NCI-H345 treated with DMSO at 0.1 percent for 48 hours (cell line): ENCODE results near the gene KCNQ1OT1.

Experiments
- DNase-seq: peaks from one replicate; lab custom pipeline; 2025; ENCODE audit not compliant: unreplicated experiment; lab: John Stamatoyannopoulos, UW

KCNQ1OT1 gene

DNA sequence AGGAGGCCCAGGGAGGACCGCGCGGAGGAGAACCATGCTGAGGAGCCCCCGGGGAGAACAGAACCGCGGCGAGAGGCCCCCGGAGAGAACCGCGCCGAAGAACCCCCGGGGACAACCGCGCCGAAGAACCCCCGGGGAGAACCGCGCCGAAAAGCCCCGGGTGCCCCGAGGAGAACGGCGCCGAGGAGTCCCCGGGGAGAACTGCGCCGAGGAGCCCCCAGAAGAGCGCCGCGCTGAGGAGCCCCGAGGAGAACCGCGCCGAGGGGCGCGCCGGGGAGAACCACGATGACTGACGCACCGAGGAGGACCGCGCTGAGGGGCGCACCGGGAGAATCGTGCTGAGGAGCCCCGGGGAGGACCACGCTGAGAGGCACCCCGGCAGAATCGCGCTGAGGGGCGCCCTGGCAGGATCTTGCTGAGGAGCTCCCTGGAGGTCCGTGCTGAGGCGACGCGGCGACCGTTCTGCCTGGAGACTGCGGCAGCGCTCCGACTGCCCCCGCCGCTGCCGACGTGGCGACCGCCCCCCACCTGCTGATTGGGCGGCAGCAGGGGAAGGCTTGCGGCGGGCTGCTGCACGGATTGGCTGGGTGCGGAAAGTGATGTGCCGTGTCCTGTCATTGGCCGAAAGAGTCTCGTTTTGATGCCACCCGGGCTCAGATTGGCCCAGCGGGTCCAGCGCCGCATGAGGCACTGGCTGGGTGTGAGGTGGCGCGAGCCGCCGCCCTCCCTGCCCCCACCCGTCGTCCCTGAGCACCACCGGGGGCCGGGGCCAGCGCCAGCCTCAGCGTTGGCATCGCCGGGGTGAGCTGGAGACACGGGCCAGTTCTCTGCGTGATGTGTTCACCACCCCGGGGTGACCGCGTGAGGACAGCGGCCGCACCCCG is at the start of gene KCNQ1OT1:
KCNQ1OT1 (minus strand) TSS at position 464 of the 884 bp plus-strand sequence.
- DNase-seq, result peak; percentile 37

DNA sequence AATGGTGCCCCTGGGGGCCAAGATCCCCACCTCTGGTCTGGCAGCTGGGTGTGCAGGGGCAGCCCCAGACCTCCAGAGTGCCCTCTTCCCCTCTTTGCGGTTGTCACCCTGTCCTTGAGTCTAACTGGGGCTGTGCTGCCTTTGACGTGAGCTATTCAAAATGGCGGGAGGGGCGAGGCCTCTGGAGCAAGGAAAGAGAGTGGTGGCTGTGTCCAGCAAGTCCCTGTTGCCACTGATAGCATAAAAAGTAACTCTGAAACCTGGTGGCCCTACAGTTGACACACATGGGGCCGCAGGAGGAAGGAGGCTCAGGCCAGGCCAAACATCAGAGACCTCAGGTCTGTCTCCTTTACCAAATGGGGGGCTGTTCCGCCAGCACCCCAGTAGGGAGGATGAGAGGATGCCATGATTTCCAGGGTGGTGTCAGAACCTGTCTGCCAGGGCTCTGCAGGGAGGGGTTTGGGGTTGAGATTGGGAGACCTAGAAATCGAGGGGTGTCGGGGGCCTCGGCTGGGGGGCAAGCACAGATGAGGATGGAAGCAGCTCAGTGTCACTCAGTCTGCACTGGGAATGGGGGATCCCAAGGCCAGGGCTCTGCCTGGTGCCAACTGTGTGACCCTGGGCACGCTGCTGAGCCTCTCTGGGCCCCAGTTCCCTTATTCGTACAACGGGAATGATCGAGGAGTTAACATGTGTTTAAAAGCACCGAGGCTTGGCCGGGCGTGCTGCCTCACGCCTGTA is 49.2 kb upstream of the KCNQ1OT1 start:
- no peak for DNase-seq

DNA sequence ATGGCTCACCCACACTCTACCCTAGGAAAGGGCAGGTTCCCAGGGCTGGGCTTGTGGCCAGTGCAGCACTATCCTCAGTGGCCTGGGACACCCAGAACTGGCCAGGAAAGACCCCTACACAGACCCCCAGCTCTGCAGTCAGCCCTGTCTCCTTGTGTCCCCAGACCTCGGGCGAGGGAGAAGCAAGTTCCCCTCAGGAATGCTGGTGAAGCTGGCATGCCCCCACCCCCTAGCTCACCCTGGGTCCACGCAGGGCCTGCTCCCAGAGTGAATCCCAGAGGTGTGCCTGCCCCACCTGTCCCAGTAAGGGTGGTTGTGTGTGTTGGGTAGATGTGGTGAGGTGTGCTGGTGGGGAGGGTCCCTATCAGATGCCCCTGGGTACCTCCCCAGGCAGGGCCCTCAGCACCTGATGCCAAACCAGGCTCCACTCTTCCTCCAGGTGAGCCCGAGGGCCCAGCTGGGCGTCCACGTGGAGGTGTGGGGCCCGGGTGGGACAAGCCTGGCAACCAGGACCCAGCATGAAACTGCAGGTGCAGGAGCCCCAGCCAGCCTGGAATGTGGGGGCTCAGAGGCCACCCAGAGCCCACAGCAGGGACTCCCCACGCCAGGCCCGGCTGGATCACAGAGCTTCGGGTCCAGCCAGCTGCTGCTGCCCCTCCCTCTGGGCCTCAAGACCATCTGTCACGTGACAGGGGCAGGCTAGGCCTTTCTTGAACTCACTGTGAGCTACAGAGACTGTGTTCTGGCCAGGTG is 48.4 kb upstream of the KCNQ1OT1 start:
- DNase-seq, result no peak

DNA sequence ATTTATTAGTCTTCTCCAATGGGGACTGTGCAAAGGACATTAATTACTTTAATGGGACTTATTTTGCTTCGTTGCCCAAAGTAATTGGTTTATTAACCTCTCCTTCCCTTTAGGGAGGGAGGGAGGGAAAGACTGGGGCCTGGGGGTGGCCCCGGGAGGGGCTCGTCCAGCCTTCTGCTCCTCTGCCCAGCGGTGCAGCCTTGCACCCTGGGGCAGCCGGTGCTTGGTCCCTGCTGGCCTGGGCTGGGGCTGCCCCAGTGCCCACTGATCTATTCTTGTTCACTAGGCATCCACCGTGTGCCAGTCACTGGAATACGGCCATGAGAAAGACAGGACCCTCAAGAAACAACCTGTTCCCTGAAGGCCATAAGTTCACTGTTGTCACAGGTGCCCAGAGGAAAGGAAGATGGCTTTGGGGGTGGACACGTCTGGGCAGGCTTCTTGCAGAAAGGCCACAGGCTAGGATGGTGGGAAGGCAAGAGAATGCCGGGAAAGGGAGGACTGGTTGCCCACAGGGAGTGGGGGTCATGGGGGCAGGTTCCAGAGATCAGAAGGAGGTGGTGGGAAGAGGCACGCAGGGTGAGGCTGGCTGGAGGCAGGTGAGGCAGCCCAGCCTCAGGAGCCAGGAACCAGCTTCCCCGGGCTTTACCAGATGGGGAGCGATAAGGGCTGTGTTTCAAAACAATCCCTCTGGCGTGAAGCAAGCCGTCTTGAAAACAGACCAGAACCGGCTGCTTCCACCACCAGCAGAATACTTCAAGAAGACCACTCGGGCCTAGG is 47.6 kb upstream of the KCNQ1OT1 start:
- no peak for DNase-seq

DNA sequence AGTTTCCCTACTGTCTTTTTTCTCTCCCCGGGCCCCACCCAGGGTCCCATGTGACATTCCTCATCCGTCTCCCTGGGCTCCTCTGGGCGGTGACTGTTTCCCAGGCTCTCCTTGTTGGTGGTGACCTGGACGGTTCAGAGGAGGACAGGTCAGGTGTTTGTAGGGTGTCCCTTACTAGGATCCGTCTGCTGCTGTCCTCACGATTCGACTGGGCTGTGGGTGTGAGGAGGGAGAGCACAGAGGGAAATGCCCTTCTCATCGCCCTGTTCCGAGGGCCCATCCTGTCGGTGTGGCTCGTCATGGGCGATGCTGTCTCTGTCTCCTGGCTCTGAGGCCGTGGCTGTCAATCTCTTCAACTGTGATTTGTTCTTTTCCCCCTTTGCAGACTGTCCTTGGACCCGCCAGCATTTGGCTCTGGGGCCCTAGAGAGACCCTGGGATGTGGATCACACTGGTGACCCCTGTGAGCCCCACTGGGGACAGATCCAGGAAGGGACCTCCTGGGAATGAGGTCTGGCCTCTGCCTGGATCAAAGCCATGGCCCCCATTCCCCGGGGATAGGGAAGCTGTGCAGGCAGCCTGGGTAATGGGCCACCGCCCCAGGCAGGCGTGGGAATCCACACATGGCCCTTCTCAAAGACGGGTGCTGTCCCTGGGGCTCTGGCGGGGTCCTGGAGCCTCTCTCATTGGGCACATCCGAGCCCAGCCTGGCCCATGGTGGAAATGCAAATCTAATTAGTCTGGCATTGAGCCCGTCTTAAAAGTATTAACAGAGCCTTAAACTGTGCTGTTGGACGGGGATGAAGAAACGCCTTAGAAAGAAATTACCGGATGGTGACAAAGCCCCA is 46.8 kb upstream of the KCNQ1OT1 start:
- DNase-seq, result no peak

DNA sequence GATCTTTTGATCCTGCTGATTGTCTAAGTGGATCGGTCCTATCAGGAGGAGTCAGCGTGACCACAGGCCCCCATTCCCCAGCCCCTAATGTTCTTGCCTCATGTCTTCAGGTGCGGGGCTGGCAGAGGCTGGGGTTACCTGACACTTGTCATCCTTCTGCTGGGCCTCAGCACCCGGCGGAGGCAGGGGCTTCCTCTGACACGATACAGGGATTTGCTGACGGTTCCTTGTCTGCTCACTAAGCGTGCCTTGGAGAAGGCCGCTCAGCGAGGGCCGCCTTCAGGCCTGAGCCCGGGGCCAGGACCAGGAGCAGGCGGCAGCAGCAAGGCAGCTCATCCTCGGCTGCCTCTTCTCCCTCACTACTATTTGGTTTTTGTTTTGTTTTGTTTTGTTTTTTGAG is 45.7 kb upstream of the KCNQ1OT1 start:
- no peak for DNase-seq

DNA sequence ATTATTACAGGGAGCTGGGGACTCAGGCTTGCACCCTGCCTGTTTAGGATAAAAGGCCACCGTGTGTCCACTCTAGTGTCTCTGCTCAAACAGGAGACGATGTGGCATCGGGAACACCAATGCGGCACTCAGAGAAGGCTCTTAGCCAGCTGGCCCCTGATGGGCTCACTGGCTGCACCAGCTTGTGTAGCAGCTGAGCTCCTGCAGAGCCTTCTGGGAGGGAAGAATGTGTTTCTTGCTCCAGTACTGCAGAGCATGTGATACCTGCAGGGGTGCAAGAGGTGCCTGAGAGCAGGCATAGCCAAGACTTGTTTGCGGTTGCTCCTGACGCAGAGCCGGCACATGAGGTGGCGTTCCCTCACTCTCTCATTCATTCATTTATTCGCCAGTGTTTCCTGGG is 44.4 kb upstream of the KCNQ1OT1 start:
- no peak for DNase-seq

DNA sequence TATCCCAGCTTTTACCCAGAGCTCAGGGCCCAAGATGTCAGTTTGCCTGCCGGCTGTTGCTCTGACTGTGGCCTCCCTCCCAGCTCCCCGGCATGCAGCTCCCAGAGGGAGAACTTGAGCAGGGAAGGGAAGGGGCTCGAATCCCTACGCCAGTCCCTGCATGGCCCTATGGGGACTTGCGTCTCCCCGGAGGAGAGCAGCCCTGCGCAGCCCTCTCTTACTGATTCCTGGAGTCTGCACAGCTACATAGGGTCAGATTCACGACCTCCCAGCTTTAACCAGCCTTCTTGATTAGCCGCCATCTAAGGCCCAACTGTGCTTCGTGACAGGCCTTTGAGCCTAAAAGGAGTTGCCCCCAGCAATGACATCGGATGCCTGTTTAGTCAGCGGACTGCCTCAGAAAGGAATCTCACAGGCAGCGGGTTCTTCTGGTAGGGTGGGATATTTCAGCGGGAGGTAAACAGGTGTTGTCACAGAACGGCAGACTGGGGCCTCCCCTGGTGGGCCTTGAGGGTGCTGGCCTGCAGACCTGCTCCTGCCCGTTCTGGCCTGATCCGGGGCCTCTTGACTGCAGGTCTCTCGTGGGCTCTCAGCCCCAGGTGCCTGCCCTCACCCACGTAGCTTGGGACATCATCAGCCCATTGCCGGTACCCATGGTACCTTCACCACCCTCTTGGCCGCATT is 43.8 kb upstream of the KCNQ1OT1 start:
- DNase-seq, result no peak

DNA sequence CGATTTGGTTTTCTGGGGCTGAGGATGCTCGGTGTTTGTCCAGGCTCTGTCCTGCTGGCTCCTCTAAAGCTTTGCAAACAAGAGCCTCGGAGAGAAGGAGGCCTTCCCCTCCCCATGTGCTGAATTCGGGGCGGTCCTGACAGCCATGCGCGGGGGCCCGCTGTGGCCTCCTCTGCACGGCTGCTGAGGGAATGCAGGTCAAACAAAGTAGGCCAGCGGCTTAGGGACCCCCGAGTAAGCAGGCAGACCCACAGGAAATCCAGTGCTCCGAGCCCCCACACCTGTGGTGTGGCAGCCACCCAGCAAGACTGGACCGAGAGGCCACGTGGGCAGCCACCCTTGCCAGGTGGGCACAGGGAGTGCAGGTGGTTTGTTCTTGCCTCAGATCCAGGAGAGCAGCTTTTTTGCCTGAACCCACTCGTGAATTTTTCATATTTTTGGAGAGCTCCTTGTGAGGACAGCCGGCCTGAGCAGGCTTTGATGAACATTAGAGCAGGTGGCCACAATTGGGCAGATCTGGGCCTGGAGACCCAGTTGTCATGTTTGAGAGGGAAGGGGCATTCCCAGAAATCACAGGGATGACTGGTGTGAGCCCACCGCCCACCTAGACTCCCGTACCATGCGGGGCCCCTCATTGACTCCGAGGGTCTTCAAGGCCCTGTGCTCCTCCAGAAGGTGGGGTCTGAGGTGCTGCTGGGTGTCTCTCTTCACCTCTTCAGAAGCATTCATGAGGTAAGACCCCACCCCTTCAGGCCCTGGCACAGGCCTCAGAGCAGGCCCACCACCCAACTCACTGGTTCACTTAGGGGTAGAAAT is 43.0 kb upstream of the KCNQ1OT1 start:
- DNase-seq, result no peak

DNA sequence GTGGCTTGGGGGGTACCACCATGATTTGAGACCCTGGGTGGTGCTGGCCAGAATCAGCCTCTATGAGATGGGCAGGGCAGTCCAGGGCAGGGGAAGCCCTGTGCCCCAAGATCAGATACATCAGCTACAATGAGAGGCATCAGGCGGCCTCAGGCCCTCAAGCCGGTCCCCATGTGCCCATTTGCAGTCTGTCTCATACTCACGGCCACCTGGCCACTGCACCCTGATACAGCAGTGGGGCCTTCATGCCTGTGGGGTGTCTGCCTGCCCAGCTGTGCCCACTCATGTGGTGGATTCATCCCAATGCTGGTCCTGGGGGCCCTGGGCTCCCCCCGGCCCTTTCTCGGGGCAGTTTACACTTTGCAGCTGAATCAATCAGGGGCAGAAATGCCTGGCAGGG is 42.4 kb upstream of the KCNQ1OT1 start:
- DNase-seq, result no peak

DNA sequence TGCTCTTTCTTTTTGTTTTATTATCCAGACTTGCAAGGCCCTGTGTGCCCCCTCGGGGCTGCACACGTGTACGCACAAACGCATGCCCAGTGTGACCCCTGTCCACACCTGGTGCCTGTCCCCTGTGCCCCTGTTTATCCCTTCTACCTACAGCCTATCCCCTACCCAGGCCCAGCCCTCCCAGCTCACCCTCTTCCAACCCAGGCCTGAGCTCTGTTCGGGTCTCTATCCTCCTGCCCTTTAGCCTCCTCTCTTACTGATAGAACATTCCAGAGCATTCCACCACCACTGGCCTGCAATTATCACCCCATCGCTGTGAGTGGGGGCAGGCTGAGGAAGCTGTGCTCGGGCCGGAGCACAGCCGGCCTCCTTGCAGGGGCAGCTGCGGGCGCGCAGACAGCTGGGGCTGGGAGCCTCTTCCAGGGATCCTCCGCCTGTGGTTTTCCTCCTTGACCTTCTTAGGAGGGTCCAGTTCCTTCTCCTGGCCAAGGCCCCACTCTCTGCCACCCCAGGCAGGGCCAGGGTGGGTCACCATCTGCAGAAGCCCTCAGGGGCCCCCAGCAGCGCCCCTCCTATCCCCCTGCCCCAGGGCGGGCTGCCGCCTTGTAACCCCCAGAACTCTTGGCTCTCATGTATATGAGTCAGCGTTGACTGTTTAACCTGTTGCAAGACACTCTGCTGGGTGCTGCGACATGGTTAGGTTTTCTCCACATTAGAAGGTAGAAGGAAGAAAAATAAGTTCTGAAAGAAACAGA is 41.8 kb upstream of the KCNQ1OT1 start:
- DNase-seq, result no peak

DNA sequence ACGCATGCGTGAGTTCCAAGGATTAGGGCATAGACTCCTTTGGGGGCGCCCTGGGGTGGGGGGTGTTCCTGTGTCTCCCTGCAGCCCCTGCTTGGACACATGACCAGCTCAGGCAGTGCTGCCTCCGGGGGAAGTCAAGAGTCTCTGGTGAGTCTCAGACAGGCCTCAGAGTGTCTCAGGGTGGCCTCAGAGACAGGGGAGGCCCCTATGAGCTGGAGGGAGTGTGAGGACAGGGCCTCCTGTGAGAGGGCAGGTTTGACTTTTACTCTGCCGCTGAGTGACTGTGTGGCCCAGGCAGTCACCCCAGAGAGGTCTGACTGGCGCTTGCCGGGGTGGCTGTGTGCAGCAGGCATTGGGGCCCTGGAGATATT is 41.2 kb upstream of the KCNQ1OT1 start:
- DNase-seq, result no peak

DNA sequence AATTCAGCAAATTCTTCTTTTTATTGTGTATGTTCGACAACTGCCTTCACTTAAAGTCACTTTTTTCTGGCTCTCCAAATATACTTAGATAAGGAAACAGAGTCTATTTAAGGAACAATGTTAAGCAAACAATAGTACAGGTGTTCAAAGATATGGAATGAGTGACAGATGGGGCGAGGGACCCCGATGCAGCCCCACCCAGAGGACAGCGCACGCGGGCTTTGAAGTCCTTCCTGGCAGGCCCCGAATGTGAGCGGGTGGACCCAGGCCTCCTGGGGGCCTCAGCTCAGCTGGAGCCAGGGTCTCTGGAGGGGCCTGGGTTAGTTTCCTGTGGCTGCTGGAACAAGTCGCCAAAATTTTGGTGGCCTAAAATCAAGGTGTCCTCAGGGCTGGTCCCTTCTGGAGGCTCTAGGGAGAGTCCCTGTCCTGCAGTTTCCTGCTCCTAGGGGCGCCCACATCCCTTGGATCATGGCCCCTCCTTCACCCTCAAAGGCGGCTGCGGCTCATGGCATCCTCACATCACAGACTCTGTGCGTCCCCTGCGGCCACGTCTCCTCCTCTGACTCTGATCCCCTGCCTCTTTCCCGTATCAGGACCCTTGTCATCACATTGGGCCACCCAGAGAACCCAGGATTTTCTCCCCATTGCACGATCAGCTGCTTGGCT is 40.6 kb upstream of the KCNQ1OT1 start:
- no peak for DNase-seq

DNA sequence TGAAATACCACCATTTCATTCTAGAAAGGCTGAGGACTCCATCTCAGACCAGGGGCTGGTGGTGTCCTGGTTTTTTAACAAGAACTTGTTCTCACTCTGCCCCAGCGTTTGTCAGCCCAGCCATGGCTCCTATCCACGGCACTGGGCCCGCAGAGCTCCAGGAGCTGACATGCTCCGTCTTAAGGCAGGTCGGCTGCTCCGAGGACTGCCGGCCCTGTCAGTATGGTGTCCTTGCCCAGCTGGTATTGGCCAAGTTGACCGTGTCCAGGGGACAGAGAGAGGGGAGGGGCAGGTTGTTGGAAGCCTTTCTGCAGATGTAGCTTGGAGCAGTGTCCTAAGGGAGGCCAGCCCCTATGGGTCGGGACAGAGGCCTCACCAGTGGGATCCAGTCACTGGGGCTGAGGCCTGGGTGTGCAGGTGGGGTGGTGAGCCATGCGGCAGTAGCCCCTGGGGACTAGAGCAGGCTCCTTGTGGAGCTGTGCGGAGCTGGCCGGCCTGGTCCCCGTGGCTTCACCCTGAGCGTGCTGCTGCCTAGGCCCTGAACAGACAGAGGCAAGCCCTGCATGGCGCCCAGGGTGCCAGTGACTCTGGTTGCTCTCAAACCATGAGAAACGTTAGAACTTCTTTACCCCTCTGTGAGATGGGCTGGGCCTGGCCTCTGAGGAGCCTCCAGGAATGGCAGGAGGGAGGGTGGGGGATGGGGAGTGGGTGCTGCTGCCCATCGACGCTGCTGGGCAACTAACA is 39.9 kb upstream of the KCNQ1OT1 start:
- no peak for DNase-seq

DNA sequence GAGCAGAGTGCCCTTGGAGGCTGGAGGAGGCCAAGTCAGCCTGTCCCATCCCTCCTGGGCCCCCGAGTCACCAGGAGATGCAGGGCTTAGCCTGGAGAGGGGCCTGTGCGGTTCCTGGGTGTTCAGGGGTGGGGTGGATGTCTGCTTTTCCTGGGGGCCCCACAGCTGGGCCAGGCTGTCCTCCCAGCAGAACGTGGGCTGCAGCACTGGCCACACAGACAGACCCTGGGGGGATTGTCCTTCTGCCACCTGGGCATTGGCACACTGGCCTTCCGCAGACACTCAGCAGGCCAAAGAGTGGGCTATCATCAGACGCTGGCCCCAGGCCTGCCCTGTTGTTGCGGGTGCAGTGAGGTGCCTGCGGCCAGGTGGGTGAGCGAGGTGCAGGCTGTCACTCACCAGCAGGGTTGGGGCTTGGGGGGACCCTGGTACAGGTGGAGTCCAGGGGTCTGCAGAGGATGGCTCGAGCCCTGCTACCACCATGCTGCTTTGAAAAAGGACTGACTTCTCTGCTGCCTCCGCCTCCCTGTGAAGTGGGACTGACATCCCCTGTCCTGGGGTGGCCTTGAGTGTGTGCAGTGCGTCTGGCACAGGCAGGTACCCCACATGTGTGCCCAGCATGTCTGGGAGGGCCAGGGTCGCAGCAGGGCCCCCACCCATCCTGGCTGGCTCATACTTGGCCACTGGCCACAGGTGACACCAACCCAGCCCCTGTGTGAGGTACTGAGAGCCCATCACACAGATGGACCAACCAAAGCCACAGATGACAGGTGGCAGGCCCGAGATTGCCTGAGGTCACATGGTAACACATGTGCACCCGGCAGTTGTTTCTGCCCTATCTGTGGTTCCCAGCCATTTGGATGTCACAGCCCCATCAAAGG is 39.0 kb upstream of the KCNQ1OT1 start:
- DNase-seq, result no peak

DNA sequence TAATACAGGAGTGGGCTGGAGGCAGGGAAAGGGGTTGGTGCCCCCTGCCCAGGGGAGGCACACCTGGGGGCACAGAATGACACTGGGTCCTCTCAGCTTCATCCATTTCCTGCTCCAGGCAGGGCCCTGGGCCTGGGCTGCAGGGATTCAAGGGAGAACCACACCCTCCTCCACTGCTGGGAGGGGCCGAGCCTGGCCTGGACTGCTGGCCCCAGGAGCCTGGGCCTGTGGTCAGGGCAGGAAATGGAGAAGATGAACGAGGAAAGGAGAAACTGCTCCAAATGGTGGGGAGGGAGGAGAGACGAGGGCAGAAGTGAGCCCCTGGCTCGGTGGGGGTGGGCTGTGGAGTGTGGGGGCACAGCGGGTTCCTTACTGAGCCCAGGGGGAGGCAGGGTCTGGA is 38.1 kb upstream of the KCNQ1OT1 start:
- no peak for DNase-seq
